ENCODE results near the gene NRBP1.

Gene NRBP1

GRCh38 chr2:27408601-27409320 lies 19.7 kb upstream of the NRBP1 start:
- in situ Hi-C loops (cut with HindIII; ENCODE audit: low sequenced_read_pairs): no loop called here
- no peak for DNase-seq (ENCODE audit: low read depth, low spot score)
- H3K4me3 ChIP-seq (ENCODE audit: low read depth, low read length): peak overlapping the region; percentile 64
- TF ChIP-seq, protein P1, sequence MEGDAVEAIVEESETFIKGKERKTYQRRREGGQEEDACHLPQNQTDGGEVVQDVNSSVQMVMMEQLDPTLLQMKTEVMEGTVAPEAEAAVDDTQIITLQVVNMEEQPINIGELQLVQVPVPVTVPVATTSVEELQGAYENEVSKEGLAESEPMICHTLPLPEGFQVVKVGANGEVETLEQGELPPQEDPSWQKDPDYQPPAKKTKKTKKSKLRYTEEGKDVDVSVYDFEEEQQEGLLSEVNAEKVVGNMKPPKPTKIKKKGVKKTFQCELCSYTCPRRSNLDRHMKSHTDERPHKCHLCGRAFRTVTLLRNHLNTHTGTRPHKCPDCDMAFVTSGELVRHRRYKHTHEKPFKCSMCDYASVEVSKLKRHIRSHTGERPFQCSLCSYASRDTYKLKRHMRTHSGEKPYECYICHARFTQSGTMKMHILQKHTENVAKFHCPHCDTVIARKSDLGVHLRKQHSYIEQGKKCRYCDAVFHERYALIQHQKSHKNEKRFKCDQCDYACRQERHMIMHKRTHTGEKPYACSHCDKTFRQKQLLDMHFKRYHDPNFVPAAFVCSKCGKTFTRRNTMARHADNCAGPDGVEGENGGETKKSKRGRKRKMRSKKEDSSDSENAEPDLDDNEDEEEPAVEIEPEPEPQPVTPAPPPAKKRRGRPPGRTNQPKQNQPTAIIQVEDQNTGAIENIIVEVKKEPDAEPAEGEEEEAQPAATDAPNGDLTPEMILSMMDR (IDR thresholded peaks at IDR 0.05; ENCODE audit: low read depth, low read length): no peak

DNA sequence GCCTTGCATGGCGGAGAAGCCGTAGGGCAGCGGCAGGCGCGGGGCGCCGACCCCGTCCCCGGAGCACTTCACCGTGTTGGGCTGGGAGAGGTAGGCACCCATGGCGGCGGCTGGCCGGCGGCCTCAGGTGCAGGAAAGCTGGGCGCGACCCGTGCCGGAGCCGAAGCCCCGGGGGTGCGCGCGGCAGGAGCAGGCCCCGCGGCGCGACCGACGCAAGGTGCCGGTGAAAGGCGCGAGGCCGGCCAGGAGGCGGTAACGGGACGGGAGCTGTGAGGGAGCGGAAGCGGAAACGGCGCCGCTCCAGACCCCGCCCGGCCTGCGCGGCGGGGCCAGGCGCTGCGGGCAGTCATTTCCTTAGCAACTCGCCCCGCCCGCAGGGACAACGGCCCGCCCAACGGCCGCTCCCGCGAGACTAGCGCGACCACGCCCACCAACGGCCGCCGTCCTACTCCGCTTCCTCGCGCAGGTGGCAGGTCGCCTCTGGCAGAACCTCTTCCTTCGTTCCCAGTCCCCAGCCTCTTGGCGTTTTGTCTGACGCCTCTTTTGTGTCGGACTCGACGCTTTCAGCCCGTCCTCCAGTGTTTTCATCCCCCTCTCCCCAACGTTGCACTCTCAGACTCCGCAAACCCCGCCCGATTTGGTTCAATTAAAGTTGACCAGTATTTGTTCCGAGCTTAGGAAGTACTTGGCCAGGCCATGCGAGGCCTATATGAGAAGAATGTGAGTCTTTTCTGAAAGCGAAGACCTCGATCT lies 18.9 kb upstream of the NRBP1 start, which contains the start of gene PPM1G:
Gene PPM1G, minus strand, starts transcription at position 271 of the 753 bp plus-strand sequence. Its CDS starts 169 bp downstream, at position 102.
- peak; percentile 93 for DNase-seq (ENCODE audit: low read depth, low spot score)
- H3K4me3 ChIP-seq (ENCODE audit: low read depth, low read length): peak within 1 kb of the TSS; percentile 64
- TF ChIP-seq, protein P1 (IDR thresholded peaks at IDR 0.05; ENCODE audit: low read depth, low read length): no peak
- in situ Hi-C loops (cut with HindIII; ENCODE audit: low sequenced_read_pairs): no loop called here

- in situ Hi-C loops (cut with HindIII; ENCODE audit: low sequenced_read_pairs): no loop called here
- no peak overlapping the region for H3K4me3 ChIP-seq (ENCODE audit: low read depth, low read length)
- DNase-seq (ENCODE audit: low read depth, low spot score): no peak
- TF ChIP-seq, protein P1 (IDR thresholded peaks at IDR 0.05; ENCODE audit: low read depth, low read length): no peak
Measured at GRCh38 chr2:27412419-27413152, 15.8 kb upstream of the NRBP1 start.

- in situ Hi-C loops (cut with HindIII; ENCODE audit: low sequenced_read_pairs): no loop called here
- no peak for DNase-seq (ENCODE audit: low read depth, low spot score)
- H3K4me3 ChIP-seq (ENCODE audit: low read depth, low read length): no peak overlapping the region
- TF ChIP-seq, protein P1 (IDR thresholded peaks at IDR 0.05; ENCODE audit: low read depth, low read length): no peak
Measured at GRCh38 chr2:27416151-27416550, 12.3 kb upstream of the NRBP1 start.

DNA sequence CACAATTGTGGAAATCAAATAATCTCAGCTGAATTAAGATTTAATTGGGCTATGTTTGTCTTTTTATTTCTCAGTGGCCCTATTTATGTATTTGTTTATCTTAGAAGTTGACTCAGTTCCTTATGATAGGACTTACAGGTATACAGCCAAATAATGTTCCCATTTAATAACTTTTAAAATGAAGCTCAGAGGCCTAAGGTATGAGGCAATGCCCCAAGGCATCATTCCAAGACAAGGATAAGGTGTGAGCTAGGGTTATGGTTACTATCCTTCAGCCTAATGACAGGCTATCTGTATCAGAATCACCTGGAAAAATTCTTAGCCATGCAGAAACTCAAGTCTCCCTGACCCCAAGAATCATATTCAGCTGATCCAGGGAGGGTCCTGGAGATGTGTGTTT lies 7.4 kb upstream of the NRBP1 start:
- no peak overlapping the region for H3K4me3 ChIP-seq (ENCODE audit: low read depth, low read length)
- TF ChIP-seq, protein P1 (IDR thresholded peaks at IDR 0.05; ENCODE audit: low read depth, low read length): no peak
- in situ Hi-C loops (cut with HindIII; ENCODE audit: low sequenced_read_pairs): no loop called here
- no peak for DNase-seq (ENCODE audit: low read depth, low spot score)

GRCh38 chr2:27421660-27422250 lies 6.7 kb upstream of the NRBP1 start:
- no peak overlapping the region for H3K4me3 ChIP-seq (ENCODE audit: low read depth, low read length)
- TF ChIP-seq, protein P1 (IDR thresholded peaks at IDR 0.05; ENCODE audit: low read depth, low read length): no peak
- no peak for DNase-seq (ENCODE audit: low read depth, low spot score)
- in situ Hi-C loops (cut with HindIII; ENCODE audit: low sequenced_read_pairs): no loop called here

All from astrocyte of the spinal cord (primary cell).